Kidney epithelial cell (primary cell): ENCODE results near the gene DISC1. TPM values are rescaled to one million over a fixed set of nuclear protein-coding genes. Genes with fewer than 3 reads are reported as not detected.
"Not testable (repeated sequence)": the region's sequence is repeated elsewhere in the genome, so short reads cannot be mapped to it uniquely, and the experiment has no call there.

ENCODE experiments used
- DNase-seq: peaks from one replicate; pipeline ENCODE4 v3.0.0-alpha.2; 2010; ENCODE audit warnings: low read depth
- H3K27me3 ChIP-seq: 2 replicates; pipeline ENCODE4 v1.6.0; 2011; ENCODE audit warnings: low read length; ENCODE audit not compliant: control insufficient read depth, insufficient read depth
- H3K36me3 ChIP-seq: 2 replicates; pipeline ENCODE4 v1.5.1; 2011; ENCODE audit warnings: low read length; ENCODE audit not compliant: control insufficient read depth, insufficient read depth
- H3K4me3 ChIP-seq: 2 replicates; pipeline ENCODE4 v1.5.1; 2011; ENCODE audit warnings: low read depth, mild to moderate bottlenecking, control low read depth, low read length
- total RNA-seq: library from RNA; depleted of rRNA; stranded (reverse); fragments of >200 nt; gene quantifications from 2 replicates; pipeline ENCODE4 v1.2.3, GENCODE V29; 2015
- TF ChIP-seq, protein P1 (sequence below): IDR thresholded peaks from 2 replicates; pipeline ENCODE4 v1.5.1; 2011; ENCODE audit warnings: mild to moderate bottlenecking, moderate library complexity, low read length, control low read depth, inconsistent platforms; ENCODE audit not compliant: insufficient read depth, poor library complexity, severe bottlenecking

Gene DISC1
- total RNA-seq, 1 donor from 2014 or later, result 5.8 TPM

- DNase-seq, result no peak
- H3K36me3 ChIP-seq, result no peaks in the 10 kb centered on the region
- no peak overlapping the region for H3K4me3 ChIP-seq
- H3K27me3 ChIP-seq, result no peaks in the 10 kb centered on the region
- TF ChIP-seq, protein P1, sequence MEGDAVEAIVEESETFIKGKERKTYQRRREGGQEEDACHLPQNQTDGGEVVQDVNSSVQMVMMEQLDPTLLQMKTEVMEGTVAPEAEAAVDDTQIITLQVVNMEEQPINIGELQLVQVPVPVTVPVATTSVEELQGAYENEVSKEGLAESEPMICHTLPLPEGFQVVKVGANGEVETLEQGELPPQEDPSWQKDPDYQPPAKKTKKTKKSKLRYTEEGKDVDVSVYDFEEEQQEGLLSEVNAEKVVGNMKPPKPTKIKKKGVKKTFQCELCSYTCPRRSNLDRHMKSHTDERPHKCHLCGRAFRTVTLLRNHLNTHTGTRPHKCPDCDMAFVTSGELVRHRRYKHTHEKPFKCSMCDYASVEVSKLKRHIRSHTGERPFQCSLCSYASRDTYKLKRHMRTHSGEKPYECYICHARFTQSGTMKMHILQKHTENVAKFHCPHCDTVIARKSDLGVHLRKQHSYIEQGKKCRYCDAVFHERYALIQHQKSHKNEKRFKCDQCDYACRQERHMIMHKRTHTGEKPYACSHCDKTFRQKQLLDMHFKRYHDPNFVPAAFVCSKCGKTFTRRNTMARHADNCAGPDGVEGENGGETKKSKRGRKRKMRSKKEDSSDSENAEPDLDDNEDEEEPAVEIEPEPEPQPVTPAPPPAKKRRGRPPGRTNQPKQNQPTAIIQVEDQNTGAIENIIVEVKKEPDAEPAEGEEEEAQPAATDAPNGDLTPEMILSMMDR, result no peak
Observed at GRCh38 chr1:231667896-231668506, 41.4 kb downstream of the DISC1 start.

GRCh38 chr1:231668826-231669225 lies 42.2 kb downstream of the DISC1 start:
- Histone ChIP-seq H3K36me3 (no peaks in the 10 kb centered on the region), H3K27me3 (no peaks in the 10 kb centered on the region), H3K4me3 (no peak overlapping the region)
- TF ChIP-seq, protein P1, result no peak
- no peak for DNase-seq

DNA sequence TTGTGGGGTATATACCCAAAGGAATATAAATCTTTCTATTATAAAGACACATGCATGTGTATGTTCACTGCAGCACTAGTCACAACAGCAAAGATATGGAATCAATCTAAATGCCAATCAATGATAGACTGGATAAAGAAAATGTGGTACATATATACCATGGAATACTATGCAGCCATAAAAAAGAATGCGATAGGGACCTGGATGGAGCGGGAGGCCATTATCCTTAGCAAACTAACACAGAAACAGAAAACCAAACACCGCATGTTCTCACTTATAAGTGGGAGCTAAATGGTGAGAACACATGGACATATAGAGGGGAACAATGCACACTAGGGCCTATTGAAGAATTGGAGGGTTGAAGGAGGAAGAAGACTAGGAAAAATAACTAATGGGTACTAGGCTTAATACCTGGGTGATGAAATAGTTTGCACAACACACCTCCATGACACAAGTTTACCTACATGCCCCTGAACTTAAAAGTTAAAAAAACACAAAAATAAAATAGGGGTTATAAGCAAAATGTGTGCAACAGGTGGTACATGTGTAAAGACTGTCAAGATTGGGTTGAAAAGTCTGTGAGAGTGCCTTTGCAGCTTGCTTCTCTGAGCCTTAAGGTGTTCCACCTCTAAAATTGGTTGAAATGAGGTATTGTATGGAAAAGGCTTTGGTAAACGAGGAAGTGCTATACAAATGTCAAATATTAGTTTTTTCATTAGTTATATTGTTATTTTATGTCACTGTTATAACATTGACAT lies 43.5 kb downstream of the DISC1 start:
- H3K36me3 ChIP-seq, H3K4me3 ChIP-seq, H3K27me3 ChIP-seq: not testable (repeated sequence)

GRCh38 chr1:231670755-231671154 lies 44.2 kb downstream of the DISC1 start:
- DNase-seq, result no peak
- TF ChIP-seq, protein P1, result no peak
- no peaks in the 10 kb centered on the region for H3K27me3 ChIP-seq
- no peaks in the 10 kb centered on the region for H3K36me3 ChIP-seq
- H3K4me3 ChIP-seq, result no peak overlapping the region

More for the DNA sequence above, 43.5 kb downstream of the DISC1 start:
- not testable (repeated sequence) for DNase-seq

DNA sequence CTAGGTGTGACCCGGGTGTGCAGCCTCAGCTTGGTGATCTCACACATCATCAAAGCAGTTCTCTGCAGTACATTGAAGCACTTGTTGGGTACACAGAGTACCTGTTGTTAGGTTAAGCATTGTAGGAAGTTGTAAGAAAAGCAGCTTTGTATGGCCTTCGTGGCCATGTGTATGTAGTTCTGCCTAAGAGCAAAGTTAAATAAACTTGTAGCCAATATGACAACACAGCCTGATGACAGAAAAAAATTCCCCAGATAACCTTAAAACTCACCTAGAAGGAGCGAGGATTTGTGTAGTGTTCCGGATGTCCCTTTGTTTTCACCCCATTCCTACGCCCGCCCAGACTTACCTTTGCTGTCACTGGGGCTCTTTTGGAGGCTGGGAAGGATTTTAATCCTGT lies 48.0 kb downstream of the DISC1 start:
- TF ChIP-seq, protein P1, result no peak
- Histone ChIP-seq H3K27me3 (no peaks in the 10 kb centered on the region), H3K4me3 (no peak overlapping the region), H3K36me3 (no peaks in the 10 kb centered on the region)
- no peak for DNase-seq

DNA sequence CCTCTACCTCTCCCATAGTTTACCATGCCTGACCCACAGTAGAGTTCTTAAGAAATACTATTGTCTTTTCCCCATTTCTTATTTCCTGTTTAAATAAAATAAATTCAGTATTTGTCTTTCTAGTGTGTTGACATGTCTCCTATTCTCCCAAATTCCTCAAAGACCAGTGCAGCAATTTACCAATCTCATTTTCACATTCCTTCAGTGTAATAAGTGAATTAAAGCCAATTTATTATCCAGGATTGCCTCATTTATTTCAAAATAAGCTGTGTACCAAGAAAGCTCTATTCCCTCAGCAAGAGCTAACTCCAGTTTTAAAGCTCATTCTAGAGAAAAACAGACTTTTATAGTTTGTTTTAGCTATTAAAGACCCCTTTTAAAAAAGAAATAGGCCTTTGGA lies 49.9 kb downstream of the DISC1 start:
- TF ChIP-seq, protein P1, result no peak

More for the DNA sequence above, 49.9 kb downstream of the DISC1 start:
- no peak overlapping the region for H3K4me3 ChIP-seq
- no peak for DNase-seq
- no peaks in the 10 kb centered on the region for H3K27me3 ChIP-seq
- H3K36me3 ChIP-seq, result no peaks in the 10 kb centered on the region
